ENCODE measurements around the gene GOSR2. TPM values are rescaled to one million over a fixed set of nuclear protein-coding genes. Genes with fewer than 3 reads are reported as not detected.

GOSR2 gene
- total and polyA plus RNA-seq, 2 of the 8 experiments (the other 6 are each of a cell fraction or from before 2014, with no cell fraction given): 28.2 to 36.2 TPM

DNA sequence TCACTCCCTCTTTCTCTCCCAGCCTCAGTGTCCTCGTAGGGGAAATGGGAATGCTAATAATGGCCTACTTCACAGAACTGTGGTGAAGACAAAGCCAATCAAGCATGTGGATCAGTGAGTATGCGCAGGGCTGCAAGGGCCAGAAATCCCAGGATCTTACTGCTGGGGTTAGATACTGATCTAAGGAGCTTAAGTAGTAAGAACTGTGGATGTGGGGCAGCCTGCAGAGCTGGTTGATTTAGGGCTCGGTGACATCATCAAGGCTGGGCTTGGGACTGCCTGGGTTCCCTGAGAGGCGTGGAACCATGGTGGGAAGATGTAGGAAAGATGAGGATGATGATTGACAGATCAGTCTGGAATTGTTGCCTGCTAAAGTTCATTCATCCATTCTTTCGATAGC is 25.6 kb downstream of the GOSR2 start:
- no peak overlapping the region for H4K8ac ChIP-seq (ENCODE audit: extremely low read depth, insufficient read depth, low read length)
- H3K14ac ChIP-seq (ENCODE audit: insufficient read length): no peak overlapping the region
- no peaks in the 10 kb centered on the region for H3K9me3 ChIP-seq (ENCODE audit: insufficient read depth in 2 of 2, low read depth in 1 of 2, low read length in 1 of 2)
- no peak overlapping the region for H3K27ac ChIP-seq (ENCODE audit: low read depth, low read length)
- no peaks in the 10 kb centered on the region; a peak in 1 of 8 replicates for H3K36me3 ChIP-seq (ENCODE audit: control insufficient read depth in 2 of 4, insufficient read depth in 4 of 4, low read length in 3 of 4)
- DNase-seq (ENCODE audit: low read depth in 1 of 2, low spot score in 2 of 2) (no peak), FAIRE-seq (no peak)
- no peak overlapping the region for H3K9ac ChIP-seq (replicated peaks in 1 of 4; ENCODE audit: extremely low read depth in 1 of 4, low read depth in 3 of 4, low read length in 3 of 4)
- H2BK20ac ChIP-seq (ENCODE audit: low read length): no peak overlapping the region
- H4K91ac ChIP-seq (replicated peaks; ENCODE audit: insufficient read length, low read length): no peak overlapping the region
- no peaks in the 10 kb centered on the region for H3K79me2 ChIP-seq (ENCODE audit: control insufficient read depth in 1 of 2, insufficient read depth in 2 of 2, low read length in 2 of 2)
- no peak overlapping the region for H3K56ac ChIP-seq (replicated peaks; ENCODE audit: insufficient read length, low read depth, low read length)
- 90% methylated on average over 5 of the region's 5 CpGs; no CpG with 5 or more reads in 1 of the 2 experiments for WGBS, 2 experiments (ENCODE audit: extremely low coverage in 1 of 2, insufficient coverage in 1 of 2, insufficient read length in 1 of 2, insufficient replicate concordance in 2 of 2, low coverage in 1 of 2, low lambda C conversion rate in 2 of 2, missing lambda C conversion rate in 1 of 2)
- no peak overlapping the region for H2BK120ac ChIP-seq (replicated peaks; ENCODE audit: low read depth, low read length)
- H4K20me1 ChIP-seq (replicated peaks in 1 of 2; ENCODE audit: control insufficient read depth in 1 of 2, insufficient read depth in 2 of 2, low read length in 2 of 2): peaks cover 0 to 12% of the 10 kb centered on the region in 2 experiments
- no peak for TF ChIP-seq NRF1 (IDR thresholded peaks at IDR 0.05; ENCODE audit: low read depth, low read length)
- H3K27me3 ChIP-seq (replicated peaks in 1 of 4; ENCODE audit: control insufficient read depth in 3 of 4, extremely low read depth in 1 of 4, insufficient read depth in 3 of 4, low read length in 3 of 4): no peaks in the 10 kb centered on the region
- H3K23me2 ChIP-seq (ENCODE audit: low read depth, low read length): no peaks in the 10 kb centered on the region
- no peak overlapping the region for H4K5ac ChIP-seq (ENCODE audit: insufficient read length, low read depth, low read length)
- no peak overlapping the region for H2AFZ ChIP-seq (ENCODE audit: low read length)
- H2BK15ac ChIP-seq (ENCODE audit: low read length): no peak overlapping the region
- ChIA-PET CTCF (ENCODE audit: partially characterized antibody) (interaction anchor here (0.6 to 1.7 kb wide), 7 partner anchors 8 to 1022 kb away, joined by 3 to 9 read pairs (median 4); no protein-coding TSS in a partner anchor), POLR2A (ENCODE audit: partially characterized antibody) (interaction anchor here (0.7 to 5.4 kb wide), 3 partner anchors 9 to 21 kb away, joined by 4 to 26 read pairs (median 6); no protein-coding TSS in a partner anchor)
- H3K23ac ChIP-seq (ENCODE audit: insufficient read length): no peak overlapping the region
- H3K18ac ChIP-seq (ENCODE audit: extremely low read depth, low read length): no peak overlapping the region
- H3K4me3 ChIP-seq (ENCODE audit: extremely low read depth in 1 of 4, insufficient read depth in 2 of 4, low read depth in 3 of 4, low read length in 4 of 4): no peak overlapping the region
- no peak overlapping the region for H3K4ac ChIP-seq (replicated peaks; ENCODE audit: insufficient read length, low read depth, low read length)
- no peak overlapping the region for H3K4me2 ChIP-seq (ENCODE audit: insufficient read depth in 1 of 2, low read depth in 2 of 2, low read length in 2 of 2)
- no peak overlapping the region for H2AK5ac ChIP-seq (ENCODE audit: low read depth, low read length)
- H3K4me1 ChIP-seq (replicated peaks in 1 of 4; ENCODE audit: control insufficient read depth in 3 of 4, insufficient read depth in 4 of 4, low read length in 3 of 4): peaks cover 2 to 8% (median 6%) of the 10 kb centered on the region in 4 experiments
- no peak overlapping the region for H2BK12ac ChIP-seq (ENCODE audit: low read depth, low read length)
- no peak overlapping the region for H2BK5ac ChIP-seq (ENCODE audit: low read depth, low read length)
- H3K79me1 ChIP-seq (ENCODE audit: low read depth, low read length): no peaks in the 10 kb centered on the region
